T-helper 17 cell (primary cell): ENCODE data around the gene WDR5B. TPM values are rescaled to one million over a fixed set of nuclear protein-coding genes. Genes with fewer than 3 reads are reported as not detected.
A peak's percentile ranks its signal among the peaks of the same experiment; 100 is the strongest.
"Not testable (repeated sequence)": the region's sequence is repeated elsewhere in the genome, so short reads cannot be mapped to it uniquely, and the experiment has no call there.

ENCODE experiments used
- ATAC-seq: fragments of 150-1000 bp; cut with Tn5 transposase; 2 replicates; pipeline ENCODE4 v1.10.0; 2021; ENCODE audit warnings: mild to moderate bottlenecking, moderate library complexity
- DNase-seq, 3 donors: peaks; one replicate each; pipeline versions ENCODE4 v3.0.0 to v3.0.0-alpha.2; 2020 to 2021
- H3K9me3 ChIP-seq: one replicate; pipeline ENCODE4 v1.7.0; 2013; ENCODE audit warnings: low read length, mild to moderate bottlenecking; ENCODE audit not compliant: control insufficient read depth, poor library complexity, severe bottlenecking
- H3K27ac Mint-ChIP-seq: one replicate; pipeline ENCODE4 v1.8.0; 2022; ENCODE audit warnings: mild to moderate bottlenecking, moderate library complexity, mixed read lengths
- H3K27me3 Mint-ChIP-seq: one replicate; pipeline ENCODE4 v1.8.0; 2022; ENCODE audit warnings: mixed read lengths
- H3K36me3 Mint-ChIP-seq: one replicate; pipeline ENCODE4 v1.8.0; 2022; ENCODE audit warnings: low read depth, mixed read lengths
- H3K4me1 Mint-ChIP-seq: one replicate; pipeline ENCODE4 v1.8.0; 2022; ENCODE audit warnings: mild to moderate bottlenecking, mixed read lengths
- H3K4me3 Mint-ChIP-seq: one replicate; pipeline ENCODE4 v1.8.0; 2022; ENCODE audit warnings: mild to moderate bottlenecking, moderate library complexity, mixed read lengths
- total RNA-seq, 4 donors: library from RNA in 2 of 4; stranded (reverse) in 2 of 4; gene quantifications; one replicate each; pipeline ENCODE4 v1.2.3 and lab custom pipeline; 2022 to 2026

WDR5B gene
- 1 to 10 TPM; 4.6 to 5.1 TPM for total RNA-seq
- total RNA-seq (lab: John Stamatoyannopoulos, UW), result 14.4 to 17.1 reads per million in 2 donors

DNA sequence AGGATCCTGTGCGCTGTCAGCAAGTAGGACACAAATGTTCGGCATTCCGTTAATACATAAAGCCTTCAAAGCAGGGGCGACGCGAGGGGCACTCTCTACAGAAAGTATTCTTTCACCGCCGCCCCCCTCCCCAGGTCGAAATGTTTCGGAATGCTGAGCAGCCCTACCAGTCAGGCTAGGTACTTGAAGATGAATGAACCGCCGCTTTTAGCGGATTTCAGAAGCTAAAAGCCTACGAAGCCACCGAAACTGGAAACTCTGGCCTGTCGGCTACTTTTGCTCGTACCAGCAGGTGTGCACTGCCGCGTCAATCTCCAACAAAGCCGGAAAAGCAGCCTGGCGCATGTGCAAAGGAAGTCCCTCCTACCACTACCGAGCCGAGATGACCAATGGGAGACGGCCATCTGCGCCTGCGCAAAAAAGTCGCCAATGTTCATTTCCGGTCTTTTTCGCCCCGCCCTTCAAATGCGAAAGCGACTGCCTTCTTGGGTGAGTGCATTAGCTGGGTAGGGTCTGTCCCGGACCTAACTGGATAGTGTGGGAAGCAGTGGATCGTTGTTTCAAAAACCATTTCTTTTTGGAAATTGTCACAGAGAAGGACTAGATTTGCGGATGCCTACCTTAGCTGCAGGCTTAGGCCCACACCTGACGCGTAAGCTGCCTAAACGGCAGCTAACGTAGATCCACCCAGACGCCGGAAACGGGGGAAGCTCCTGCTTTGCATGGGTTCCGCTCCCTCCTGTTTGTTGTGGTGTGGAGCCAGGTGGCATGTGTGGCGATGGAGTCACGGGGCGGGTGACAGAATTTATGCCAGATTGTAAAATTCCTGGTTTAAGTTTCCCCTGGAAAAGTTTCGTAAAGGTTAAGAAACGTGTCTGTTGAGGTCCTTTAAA lies at the start of gene WDR5B:
Gene WDR5B, minus strand, starts transcription at position 301 of the 893 bp plus-strand sequence. CDS start 534 bp downstream, outside the sequence.
- DNase-seq (peak; percentile 91 to 97 (median 95)), ATAC-seq (peak; percentile 90)
- peak within 1 kb of the TSS; percentile 99 for H3K27ac Mint-ChIP-seq
- peaks cover 5% of the 10 kb centered on the region for H3K36me3 Mint-ChIP-seq
- H3K4me1 Mint-ChIP-seq, result peaks cover 45% of the 10 kb centered on the region
- H3K4me3 Mint-ChIP-seq, result peak within 1 kb of the TSS; percentile 96
- no peaks in the 10 kb centered on the region for H3K27me3 Mint-ChIP-seq
- H3K9me3 ChIP-seq, result no peaks in the 10 kb centered on the region

- DNase-seq, result no peak
- no peaks in the 10 kb centered on the region for H3K9me3 ChIP-seq
- ATAC-seq, result no peak
- Mint-ChIP-seq H3K27ac (no peak overlapping the region), H3K36me3 (peaks cover 3% of the 10 kb centered on the region), H3K4me3 (no peak overlapping the region), H3K27me3 (no peaks in the 10 kb centered on the region), H3K4me1 (peaks cover 19% of the 10 kb centered on the region)
Measured at GRCh38 chr3:122464659-122465058, 48.8 kb upstream of the WDR5B start.

- H3K36me3 Mint-ChIP-seq, result peaks cover 8% of the 10 kb centered on the region
- H3K9me3 ChIP-seq, result no peaks in the 10 kb centered on the region
- H3K4me3 Mint-ChIP-seq, result no peak overlapping the region
- no peak for DNase-seq
- peaks cover 12% of the 10 kb centered on the region for H3K4me1 Mint-ChIP-seq
- no peaks in the 10 kb centered on the region for H3K27me3 Mint-ChIP-seq
- no peak overlapping the region for H3K27ac Mint-ChIP-seq
- ATAC-seq, result no peak
Measured at GRCh38 chr3:122462406-122462805, 46.5 kb upstream of the WDR5B start.

DNA sequence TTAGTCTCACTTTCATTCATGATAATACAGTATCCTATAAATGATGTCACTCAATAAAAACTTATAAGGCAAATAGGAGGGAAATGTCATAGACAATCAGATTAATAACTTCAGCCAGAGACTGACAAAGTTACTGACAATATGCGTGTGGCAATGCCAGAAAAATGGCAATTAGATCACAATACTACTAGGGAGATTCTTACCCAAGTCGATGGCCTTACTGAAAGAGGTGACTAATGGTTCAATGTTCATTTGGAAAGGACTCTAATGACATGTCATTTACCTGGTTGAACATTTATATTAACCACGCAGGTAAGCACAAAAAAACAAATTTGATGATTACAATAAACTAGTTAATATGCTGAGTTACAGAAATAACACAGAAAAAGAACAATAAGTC lies 45.9 kb upstream of the WDR5B start:
- no peak for ATAC-seq
- Mint-ChIP-seq H3K4me3 (no peak overlapping the region), H3K4me1 (peaks cover 10% of the 10 kb centered on the region), H3K27ac (peak overlapping the region; percentile 66), H3K27me3 (no peaks in the 10 kb centered on the region), H3K36me3 (peaks cover 5% of the 10 kb centered on the region)
- no peaks in the 10 kb centered on the region for H3K9me3 ChIP-seq
- DNase-seq, result no peak

DNA sequence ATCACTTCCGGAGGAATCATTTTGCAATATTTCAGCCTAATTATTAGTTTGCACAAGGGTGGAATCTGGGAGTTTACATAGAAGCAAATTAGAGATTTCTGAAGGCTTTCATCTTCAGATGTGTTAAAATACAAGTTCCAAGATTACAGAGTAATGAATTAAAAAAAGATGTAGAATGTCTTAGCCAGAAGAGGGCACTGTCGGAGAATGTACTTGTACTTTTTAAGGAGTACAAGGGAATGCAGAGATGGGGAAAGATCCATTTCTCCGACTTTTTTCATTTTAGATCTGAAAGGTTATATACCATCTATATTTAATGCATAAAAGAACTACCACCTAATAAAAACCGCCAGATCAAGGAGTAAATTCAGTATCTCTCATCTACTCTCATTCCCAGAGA lies 43.1 kb upstream of the WDR5B start:
- no peaks in the 10 kb centered on the region for H3K9me3 ChIP-seq
- peaks cover 9% of the 10 kb centered on the region for H3K4me1 Mint-ChIP-seq
- no peak overlapping the region for H3K4me3 Mint-ChIP-seq
- no peak for ATAC-seq
- H3K27me3 Mint-ChIP-seq, result no peaks in the 10 kb centered on the region
- peaks cover 8% of the 10 kb centered on the region for H3K36me3 Mint-ChIP-seq
- no peak for DNase-seq
- H3K27ac Mint-ChIP-seq, result no peak overlapping the region

- DNase-seq (no peak), ATAC-seq (no peak)
- Mint-ChIP-seq H3K36me3 (peaks cover 9% of the 10 kb centered on the region), H3K4me1 (peaks cover 9% of the 10 kb centered on the region), H3K27me3 (no peaks in the 10 kb centered on the region), H3K27ac (no peak overlapping the region), H3K4me3 (peak overlapping the region; percentile 41)
- no peaks in the 10 kb centered on the region for H3K9me3 ChIP-seq
Measured at GRCh38 chr3:122457706-122458105, 41.8 kb upstream of the WDR5B start.

GRCh38 chr3:122456074-122456473 lies 40.2 kb upstream of the WDR5B start:
- Mint-ChIP-seq H3K27me3 (no peaks in the 10 kb centered on the region), H3K27ac (no peak overlapping the region), H3K4me1 (peaks cover 9% of the 10 kb centered on the region), H3K4me3 (no peak overlapping the region), H3K36me3 (peaks cover 11% of the 10 kb centered on the region)
- no peaks in the 10 kb centered on the region for H3K9me3 ChIP-seq
- no peak for ATAC-seq
- no peak for DNase-seq

DNA sequence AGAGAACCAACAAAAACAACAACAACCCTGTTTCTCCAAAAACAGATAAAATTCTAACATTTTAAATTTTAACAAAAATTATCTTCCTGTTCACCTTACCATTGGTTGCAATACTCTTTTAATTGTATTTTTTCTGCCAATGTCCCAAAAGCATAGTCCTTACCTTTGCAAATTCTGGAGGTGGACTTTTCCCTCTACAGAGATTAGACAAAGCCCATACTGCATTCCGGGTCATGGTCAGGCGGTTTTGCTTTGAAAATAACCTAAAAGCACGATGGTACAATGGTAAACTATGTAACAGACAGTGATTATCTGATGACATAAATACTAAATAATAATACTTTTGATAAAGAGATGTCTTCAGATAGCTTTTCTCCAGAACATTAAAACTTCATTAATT lies 35.5 kb upstream of the WDR5B start:
- H3K9me3 ChIP-seq, result no peaks in the 10 kb centered on the region
- ATAC-seq (no peak), DNase-seq (no peak)
- peak overlapping the region; percentile 80 for H3K27ac Mint-ChIP-seq
- H3K36me3 Mint-ChIP-seq, result peaks cover 11% of the 10 kb centered on the region
- peaks cover 5% of the 10 kb centered on the region for H3K4me1 Mint-ChIP-seq
- no peak overlapping the region for H3K4me3 Mint-ChIP-seq
- no peaks in the 10 kb centered on the region for H3K27me3 Mint-ChIP-seq

GRCh38 chr3:122448218-122448617 lies 32.4 kb upstream of the WDR5B start:
- H3K4me3 Mint-ChIP-seq, DNase-seq, H3K27me3 Mint-ChIP-seq, H3K9me3 ChIP-seq, ATAC-seq, H3K4me1 Mint-ChIP-seq, H3K27ac Mint-ChIP-seq: not testable (repeated sequence)
- H3K36me3 Mint-ChIP-seq, result peaks cover 16% of the 10 kb centered on the region

DNA sequence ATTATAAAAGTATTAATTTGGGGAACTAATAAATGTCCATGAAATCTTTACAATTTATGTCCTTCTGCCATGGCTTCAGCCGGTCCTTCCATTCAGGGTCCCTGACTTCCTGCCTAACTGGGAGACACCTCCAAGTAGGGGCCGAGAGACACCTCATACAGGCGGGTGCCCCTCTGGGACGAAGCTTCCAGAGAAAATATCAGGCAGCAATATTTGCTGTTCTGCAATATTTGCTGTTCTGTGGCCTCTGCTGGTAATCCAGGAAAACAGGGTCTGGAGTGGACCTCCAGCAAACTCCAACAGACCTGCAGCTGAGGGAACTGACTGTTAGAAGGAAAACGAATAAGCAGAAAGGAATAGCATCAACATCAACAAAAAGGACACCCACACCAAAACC lies 28.6 kb upstream of the WDR5B start:
- H3K9me3 ChIP-seq, H3K4me1 Mint-ChIP-seq, H3K27me3 Mint-ChIP-seq, ATAC-seq, DNase-seq, H3K4me3 Mint-ChIP-seq: not testable (repeated sequence)
- peak overlapping the region; percentile 47 for H3K27ac Mint-ChIP-seq
- peaks cover 26% of the 10 kb centered on the region for H3K36me3 Mint-ChIP-seq

GRCh38 chr3:122443762-122444490 lies 28.1 kb upstream of the WDR5B start:
- Mint-ChIP-seq H3K36me3 (peaks cover 26% of the 10 kb centered on the region), H3K27ac (peak overlapping the region; percentile 47)
- DNase-seq, H3K27me3 Mint-ChIP-seq, H3K9me3 ChIP-seq, ATAC-seq, H3K4me1 Mint-ChIP-seq, H3K4me3 Mint-ChIP-seq: not testable (repeated sequence)

DNA sequence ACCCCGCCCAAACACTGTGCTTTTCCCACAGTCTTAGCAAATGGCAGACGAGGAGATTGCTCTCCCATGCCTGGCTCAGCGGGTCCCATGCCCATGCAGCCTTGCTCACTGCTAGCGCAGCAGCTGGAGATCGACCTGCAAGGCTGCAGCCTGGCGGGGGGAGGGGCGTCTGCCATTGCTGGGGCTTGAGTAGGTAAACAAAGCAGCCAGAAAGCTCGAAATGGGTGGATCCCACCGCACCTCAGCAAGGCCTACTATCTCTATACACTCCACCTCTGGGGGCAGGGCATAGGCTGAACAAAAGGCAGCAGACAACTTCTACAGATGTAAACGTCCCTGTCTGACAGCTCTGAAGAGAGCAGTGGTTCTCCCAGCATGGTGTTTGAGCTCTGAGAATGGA lies 27.2 kb upstream of the WDR5B start:
- peaks cover 22% of the 10 kb centered on the region for H3K36me3 Mint-ChIP-seq
- ATAC-seq, result no peak
- H3K4me3 Mint-ChIP-seq, result no peak overlapping the region
- H3K27me3 Mint-ChIP-seq, result no peaks in the 10 kb centered on the region
- peaks cover 6% of the 10 kb centered on the region for H3K4me1 Mint-ChIP-seq
- DNase-seq, result no peak
- H3K27ac Mint-ChIP-seq, result no peak overlapping the region
- no peaks in the 10 kb centered on the region for H3K9me3 ChIP-seq

DNA sequence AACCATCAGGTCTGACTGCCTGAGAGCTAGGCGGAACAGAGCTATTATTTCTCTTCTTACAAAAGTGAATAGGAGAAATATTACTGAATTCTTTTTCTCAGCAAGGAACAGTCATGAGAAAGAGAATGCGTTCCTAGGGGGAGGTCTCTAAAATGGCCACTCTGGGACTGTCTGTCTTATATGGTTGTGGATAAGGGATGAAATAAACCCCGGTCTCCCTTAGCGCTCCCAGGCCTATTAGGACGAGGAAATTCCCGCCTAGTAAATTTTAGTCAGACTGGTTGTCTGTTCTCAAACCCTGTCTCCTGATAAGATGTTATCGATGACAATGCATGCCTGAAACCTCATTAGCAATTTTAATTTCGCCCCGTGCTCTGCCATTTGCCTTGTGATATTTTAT lies 20.1 kb upstream of the WDR5B start:
- Mint-ChIP-seq H3K27ac (no peak overlapping the region), H3K27me3 (no peaks in the 10 kb centered on the region), H3K4me3 (no peak overlapping the region), H3K36me3 (peaks cover 18% of the 10 kb centered on the region), H3K4me1 (no peaks in the 10 kb centered on the region)
- peaks cover 4% of the 10 kb centered on the region for H3K9me3 ChIP-seq
- DNase-seq, result no peak
- no peak for ATAC-seq
